Testis (tissue), 2 donors: ENCODE data around the gene RGL2.

Source experiments
- CTCF ChIP-seq, 3 experiments: fragments of 450-650 bp in 2 of 3; fragments of 200-600 bp in 1 of 3; sonication (generic) in 1 of 3; IDR thresholded peaks; one replicate each; pipeline ENCODE4 v1.5.1; 2016 to 2019; ENCODE audit warnings: antibody characterized with exemption in 3 of 3, mild to moderate bottlenecking in 2 of 3, moderate library complexity in 1 of 3
- POLR2A ChIP-seq: fragments of 450-650 bp; IDR thresholded peaks from one replicate; pipeline ENCODE4 v1.6.1; 2017; ENCODE audit warnings: antibody characterized with exemption, mild to moderate bottlenecking, moderate library complexity

DNA sequence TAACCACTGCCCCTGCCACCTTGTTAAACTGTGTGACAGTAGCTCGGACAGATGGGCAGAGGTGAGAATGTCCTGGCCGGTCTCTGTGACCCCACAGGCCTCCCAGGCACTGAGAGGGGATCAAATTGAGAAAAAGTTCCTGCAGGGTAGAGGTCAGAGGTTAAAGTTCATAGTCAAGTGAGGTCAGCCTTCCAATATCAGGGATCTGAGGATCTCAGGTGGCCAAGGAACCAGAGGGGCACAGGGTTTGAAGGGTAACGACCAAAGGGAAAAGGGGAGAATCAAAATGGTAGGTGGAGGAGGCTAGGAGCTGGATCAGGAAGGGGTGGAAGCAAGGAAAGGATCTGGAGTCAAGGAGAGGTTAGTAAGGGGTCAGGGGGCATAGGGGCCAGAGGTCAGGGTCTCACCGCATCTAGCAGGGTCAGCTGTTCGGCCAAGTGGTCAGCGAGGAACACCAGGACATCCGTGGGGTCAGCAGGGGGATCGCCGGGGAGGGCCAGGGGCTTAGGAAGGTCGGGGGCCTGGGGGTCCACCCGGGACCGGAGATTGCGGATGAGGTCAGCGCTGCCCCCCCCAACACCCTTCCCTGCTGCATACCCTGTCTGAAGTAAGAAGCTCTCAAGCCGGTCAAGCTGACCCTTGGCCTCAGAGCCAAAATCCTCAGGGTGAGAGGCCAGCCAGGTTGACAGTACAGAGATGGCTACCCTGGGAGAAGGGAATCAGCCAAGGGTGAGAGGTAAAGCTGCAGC lies 2.9 kb downstream of the RGL2 start:
- TF ChIP-seq CTCF (IDR thresholded peaks at IDR 0.05) (no peak), POLR2A (no peak)
